GM12878 (cell line): ENCODE data around the gene GLS. TPM values are rescaled to one million over a fixed set of nuclear protein-coding genes. Genes with fewer than 3 reads are reported as not detected.
A peak's percentile ranks its signal among the peaks of the same experiment; 100 is the strongest.

Experiments used
- ATAC-seq: fragments of 200-7000 bp; cut with Tn5 transposase; 3 replicates; pipeline ENCODE4 v1.9.1; 2020; ENCODE audit warnings: mild to moderate bottlenecking, moderate library complexity
- BruUV-seq: library from RNA; stranded (reverse); fragments of 400-500 nt; replicated peaks from 2 replicates; lab custom pipeline; 2021; lab: Mats Ljungman, UMichigan
- CTCF ChIA-PET: fragments of 300-600 bp; sonication (Branson Sonifier 250); formaldehyde crosslinking; extraction: SDS; loops from one replicate; lab custom pipeline; 2021; ENCODE audit warnings: inconsistent platforms; lab: Yijun Ruan, JAX
- POLR2A ChIA-PET: fragments of 350-600 bp; formaldehyde crosslinking; extraction: SDS; loops from one replicate; lab custom pipeline; 2021; ENCODE audit warnings: inconsistent platforms; lab: Charles Lee
- RAD21 ChIA-PET: fragments of 300-600 bp; sonication (Branson Sonifier 250); formaldehyde crosslinking; loops from one replicate; lab custom pipeline; 2023; ENCODE audit warnings: antibody characterized with exemption; ENCODE audit not compliant: unreplicated experiment; lab: Charles Lee
- SMC1A ChIA-PET: fragments of 300-600 bp; sonication (Branson Sonifier 250); formaldehyde crosslinking; loops from one replicate; lab custom pipeline; 2023; ENCODE audit not compliant: unreplicated experiment, uncharacterized antibody; lab: Charles Lee
- DNase-seq: peaks from one replicate; pipeline ENCODE4 v3.0.0-alpha.2; 2011; ENCODE audit warnings: low read depth, low spot score
- FAIRE-seq: peaks from 3 replicates; lab custom pipeline; 2011; peaks lifted over from hg19 to GRCh38; lab: Jason Lieb, UNC
- H2AFZ ChIP-seq: 2 replicates; pipeline ENCODE4 v1.6.0; 2011; ENCODE audit warnings: low read depth, low read length, control low read depth; ENCODE audit not compliant: control insufficient read depth
- H3K27ac ChIP-seq: 2 replicates; pipeline ENCODE4 v1.5.1; 2011; ENCODE audit warnings: control low read depth; ENCODE audit not compliant: control insufficient read depth, insufficient read depth
- H3K27me3 ChIP-seq, 2 experiments: replicated peaks in 1 of 2; 2 replicates each; pipeline versions ENCODE4 v1.6.0 to v1.6.1; 2011; ENCODE audit warnings: low read length in 1 of 2; ENCODE audit not compliant: control insufficient read depth in 2 of 2, insufficient read depth in 2 of 2
- H3K36me3 ChIP-seq, 2 experiments: 2 replicates each; pipeline ENCODE4 v1.5.1; 2011; ENCODE audit warnings: low read length in 1 of 2; ENCODE audit not compliant: control insufficient read depth in 2 of 2, insufficient read depth in 2 of 2
- H3K4me1 ChIP-seq: 2 replicates; pipeline ENCODE4 v1.6.1; 2011; ENCODE audit warnings: mild to moderate bottlenecking, low read length, moderate library complexity, mixed read lengths; ENCODE audit not compliant: control insufficient read depth, insufficient read depth
- H3K4me2 ChIP-seq: 2 replicates; pipeline ENCODE4 v1.6.0; 2011; ENCODE audit warnings: control low read depth; ENCODE audit not compliant: control insufficient read depth, insufficient read depth
- H3K4me3 ChIP-seq: fragments of 200-600 bp; sonication (generic); 2 replicates; pipeline ENCODE4 v1.5.1; 2016
- H3K79me2 ChIP-seq: 2 replicates; pipeline ENCODE4 v1.6.0; 2011; ENCODE audit warnings: low read length; ENCODE audit not compliant: control insufficient read depth, insufficient read depth
- H3K9ac ChIP-seq: 2 replicates; pipeline ENCODE4 v1.8.0; 2011; ENCODE audit warnings: low read length, control low read depth, mixed read lengths; ENCODE audit not compliant: control insufficient read depth, insufficient read depth
- H3K9me3 ChIP-seq: replicated peaks from 3 replicates; pipeline ENCODE4 v1.5.1; 2011; ENCODE audit warnings: mild to moderate bottlenecking, low read length; ENCODE audit not compliant: control insufficient read depth, insufficient read depth
- H4K20me1 ChIP-seq: 2 replicates; pipeline ENCODE4 v1.6.0; 2011; ENCODE audit not compliant: control insufficient read depth, insufficient read depth
- CREB1 ChIP-seq: IDR thresholded peaks from 2 replicates; pipeline ENCODE4 v1.6.1; 2012; ENCODE audit warnings: low read depth, mild to moderate bottlenecking, inconsistent platforms
- FOXM1 ChIP-seq: IDR thresholded peaks from 2 replicates; pipeline ENCODE4 v1.6.1; 2012; ENCODE audit warnings: low read depth, mild to moderate bottlenecking, inconsistent platforms, low read length, moderate library complexity
- GABPA ChIP-seq: IDR thresholded peaks from 2 replicates; pipeline ENCODE4 v1.6.1; 2014; ENCODE audit warnings: antibody characterized with exemption, low read depth, mild to moderate bottlenecking, inconsistent platforms
- MYC ChIP-seq: IDR thresholded peaks from 2 replicates; pipeline ENCODE4 v1.6.1; 2011; ENCODE audit warnings: mild to moderate bottlenecking, low read length, moderate library complexity, inconsistent platforms; ENCODE audit not compliant: insufficient read depth, insufficient replicate concordance, insufficient read length, severe bottlenecking
- NFIC ChIP-seq: IDR thresholded peaks from 2 replicates; pipeline ENCODE4 v1.6.1; 2012; ENCODE audit warnings: low read depth, mild to moderate bottlenecking, inconsistent platforms, low read length, moderate library complexity
- NFYB ChIP-seq: IDR thresholded peaks from 2 replicates; pipeline ENCODE4 v1.6.1; 2011; ENCODE audit warnings: low read depth, mild to moderate bottlenecking, low read length, improper control_type of control experiment, moderate library complexity; ENCODE audit not compliant: insufficient read depth
- POLR2AphosphoS5 ChIP-seq: IDR thresholded peaks from 2 replicates; pipeline ENCODE4 v1.6.1; 2011; ENCODE audit warnings: mild to moderate bottlenecking, low read length, inconsistent platforms
- ZNF207 ChIP-seq: fragments of 450-650 bp; IDR thresholded peaks from 2 replicates; pipeline ENCODE4 v1.6.1; 2014; ENCODE audit warnings: antibody characterized with exemption, mild to moderate bottlenecking, borderline replicate concordance
- ZSCAN29 ChIP-seq: fragments of 450-650 bp; IDR thresholded peaks from 2 replicates; pipeline ENCODE4 v1.6.1; 2017; ENCODE audit warnings: mild to moderate bottlenecking, moderate library complexity
- WGBS: methylation state at CpG from one replicate; pipeline ENCODE4 v1.1.6; 2016; ENCODE audit warnings: low lambda C conversion rate; ENCODE audit not compliant: insufficient replicate concordance, insufficient coverage; ENCODE audit errors: missing lambda C conversion rate; 5-methylcytosine and 5-hydroxymethylcytosine counted together
- in situ Hi-C: fragments of 300-500 bp; cut with MboI; formaldehyde crosslinking; loops from 9 replicates; pipeline ENCODE4 v1.14.3; 2018; ENCODE audit warnings: mixed read lengths
- intact Hi-C: fragments of 100-400 bp; cut with micrococcal nuclease; formaldehyde crosslinking; loops from one replicate; pipeline ENCODE4 v1.14.2; 2022; ENCODE audit not compliant: unreplicated experiment
- polyA plus RNA-seq, 11 experiments: library from polyadenylated mRNA; depleted of rRNA in 4 of 11; unstranded in 6 of 11; stranded (reverse) in 5 of 11; fragments of >200 nt; fragmentation: Nextera tagmentation in 4 of 11; fragmentation: Illumina TruSeq in 1 of 11; extraction: Ambion mirVana in 4 of 11; extraction: Trizol in 1 of 11; gene quantifications; 1 replicate in 1 of 11; 2 replicates in 10 of 11; pipeline versions ENCODE4 v1.2.1 to v1.2.3, GENCODE V29; 2011 to 2016; ENCODE audit warnings: inconsistent platforms in 2 of 11, missing spikeins in 2 of 11, low read depth in 1 of 11
- total RNA-seq, 4 experiments: library from RNA; depleted of rRNA in 3 of 4; stranded (reverse); fragments of >200 nt in 3 of 4; fragmentation: Illumina TruSeq in 1 of 4; extraction: Trizol in 1 of 4; gene quantifications; 2 replicates each; pipeline versions ENCODE4 v1.2.1 to v1.2.3, GENCODE V29; 2013 to 2021

GLS gene
- total and polyA plus RNA-seq, 10 of the 15 experiments (the other 5 are each of a cell fraction or from before 2014, with no cell fraction given) = 15.7 to 145 (median 70.8) TPM

- Histone ChIP-seq H3K4me2 (no peak overlapping the region), H3K27ac (no peak overlapping the region), H3K9me3 (no peaks in the 10 kb centered on the region), H4K20me1 (peaks cover 17% of the 10 kb centered on the region), H2AFZ (no peak overlapping the region), H3K9ac (no peak overlapping the region), H3K79me2 (no peaks in the 10 kb centered on the region; the same call in 1 of the 2 replicates), H3K27me3 (no peaks in the 10 kb centered on the region), H3K4me1 (no peaks in the 10 kb centered on the region), H3K36me3 (peaks cover 54 to 90% of the 10 kb centered on the region in 2 experiments), H3K4me3 (no peak overlapping the region)
- FAIRE-seq = peak; percentile 47
- ChIA-PET SMC1A (interaction anchor here (1.0 to 1.5 kb wide), 4 partner anchors 8 to 31 kb away, joined by 3 to 8 read pairs (median 4); no protein-coding TSS in a partner anchor), POLR2A (no interaction called here), RAD21 (interaction anchor here (0.9 to 1.0 kb wide), 2 partner anchors 34 to 48 kb away, joined by 3 read pairs; no protein-coding TSS in a partner anchor), CTCF (interaction anchor here (0.6 to 1.9 kb wide), 5 partner anchors 14 to 1078 kb away, joined by 3 to 5 read pairs (median 3); no protein-coding TSS in a partner anchor)
- TF ChIP-seq FOXM1 = no peak
- no peak for TF ChIP-seq ZSCAN29
- no peak for TF ChIP-seq GABPA
- no peak for TF ChIP-seq MYC
- TF ChIP-seq NFYB = 0 out of 2 replicates have a peak, but pooled peaks have one; percentile 6
- TF ChIP-seq POLR2AphosphoS5 = peak; percentile 78
- no peak for TF ChIP-seq CREB1
- no peak for TF ChIP-seq ZNF207
- no peak for TF ChIP-seq NFIC
- ATAC-seq = peak; percentile 26
- 58% methylated on average over 1 of the region's 1 CpG for WGBS
- BruUV-seq = TSS peak; percentile 5
- in situ Hi-C loops (no loop called here), intact Hi-C loops (no loop called here)
- no peak for DNase-seq
Observed at GRCh38 chr2:190981733-190982132, 101.1 kb downstream of the GLS start.
